Astrocyte (in vitro differentiated cells and primary cell): Measurements from ENCODE around the gene PKP2. TPM values are rescaled to one million over a fixed set of nuclear protein-coding genes. Genes with fewer than 3 reads are reported as not detected.

ENCODE experiments used
- DNase-seq: peaks from one replicate; pipeline ENCODE4 v3.0.0-alpha.2; 2010; ENCODE audit warnings: low read depth
- FAIRE-seq: peaks from 2 replicates; lab custom pipeline; 2011; peaks lifted over from hg19 to GRCh38; lab: Jason Lieb, UNC
- H2AFZ ChIP-seq: 2 replicates; pipeline ENCODE4 v1.6.0; 2012; ENCODE audit warnings: low read depth, low read length, inconsistent platforms
- H3K27ac ChIP-seq: 2 replicates; pipeline ENCODE4 v1.5.1; 2011; ENCODE audit warnings: low read depth, low read length, inconsistent platforms
- H3K27me3 ChIP-seq: 2 replicates; pipeline ENCODE4 v1.6.0; 2011; ENCODE audit warnings: low read length, inconsistent platforms; ENCODE audit not compliant: insufficient read depth
- H3K36me3 ChIP-seq: 2 replicates; pipeline ENCODE4 v1.5.1; 2011; ENCODE audit warnings: low read length, inconsistent platforms; ENCODE audit not compliant: insufficient read depth
- H3K4me1 ChIP-seq: 2 replicates; pipeline ENCODE4 v1.5.1; 2011; ENCODE audit warnings: low read length, inconsistent platforms; ENCODE audit not compliant: insufficient read depth
- H3K4me2 ChIP-seq: 2 replicates; pipeline ENCODE4 v1.6.0; 2012; ENCODE audit warnings: low read length, inconsistent platforms
- H3K4me3 ChIP-seq: 2 replicates; pipeline ENCODE4 v1.5.1; 2011; ENCODE audit warnings: low read depth, mild to moderate bottlenecking, low read length, inconsistent platforms; ENCODE audit not compliant: insufficient read depth
- H3K79me2 ChIP-seq: 2 replicates; pipeline ENCODE4 v1.6.0; 2012; ENCODE audit warnings: mild to moderate bottlenecking, low read length, inconsistent platforms; ENCODE audit not compliant: insufficient read depth
- H3K9ac ChIP-seq: 2 replicates; pipeline ENCODE4 v1.6.0; 2012; ENCODE audit warnings: mild to moderate bottlenecking, low read length, inconsistent platforms
- H3K9me3 ChIP-seq: 2 replicates; pipeline ENCODE4 v1.5.1; 2012; ENCODE audit warnings: low read depth, mild to moderate bottlenecking, low read length, inconsistent platforms; ENCODE audit not compliant: insufficient read depth
- H4K20me1 ChIP-seq: 2 replicates; pipeline ENCODE4 v1.6.0; 2012; ENCODE audit warnings: low read length, inconsistent platforms; ENCODE audit not compliant: insufficient read depth
- H3K27ac Mint-ChIP-seq: one replicate; pipeline ENCODE4 v1.8.0; 2021; ENCODE audit warnings: mild to moderate bottlenecking, mixed read lengths; ENCODE audit not compliant: unreplicated experiment
- H3K27me3 Mint-ChIP-seq: one replicate; pipeline ENCODE4 v1.8.0; 2021; ENCODE audit warnings: low read depth, mixed read lengths; ENCODE audit not compliant: unreplicated experiment
- H3K36me3 Mint-ChIP-seq: one replicate; pipeline ENCODE4 v1.8.0; 2021; ENCODE audit warnings: low read depth, mixed read lengths; ENCODE audit not compliant: unreplicated experiment
- H3K4me1 Mint-ChIP-seq: one replicate; pipeline ENCODE4 v1.8.0; 2021; ENCODE audit warnings: low read depth, mixed read lengths; ENCODE audit not compliant: unreplicated experiment
- H3K4me3 Mint-ChIP-seq: one replicate; pipeline ENCODE4 v1.8.0; 2021; ENCODE audit warnings: mild to moderate bottlenecking, moderate library complexity, mixed read lengths; ENCODE audit not compliant: unreplicated experiment
- H3K9me3 Mint-ChIP-seq: one replicate; pipeline ENCODE4 v1.8.0; 2021; ENCODE audit warnings: mild to moderate bottlenecking, mixed read lengths; ENCODE audit not compliant: unreplicated experiment
- EZH2 ChIP-seq: IDR thresholded peaks from 2 replicates; pipeline ENCODE4 v1.6.1; 2012; ENCODE audit warnings: mild to moderate bottlenecking, low read length, inconsistent platforms; ENCODE audit not compliant: insufficient read depth
- total RNA-seq: library from RNA; stranded (reverse); gene quantifications from 2 replicates; pipeline ENCODE4 v1.2.1, GENCODE V29; 2021
- TF ChIP-seq, protein P1 (sequence below): IDR thresholded peaks from 2 replicates; pipeline ENCODE4 v1.5.1; 2011; ENCODE audit warnings: low read depth, mild to moderate bottlenecking, inconsistent platforms, low read length, moderate library complexity; ENCODE audit not compliant: insufficient read depth

Gene PKP2
- total RNA-seq, 1 donor from 2014 or later = 35.4 TPM

DNA sequence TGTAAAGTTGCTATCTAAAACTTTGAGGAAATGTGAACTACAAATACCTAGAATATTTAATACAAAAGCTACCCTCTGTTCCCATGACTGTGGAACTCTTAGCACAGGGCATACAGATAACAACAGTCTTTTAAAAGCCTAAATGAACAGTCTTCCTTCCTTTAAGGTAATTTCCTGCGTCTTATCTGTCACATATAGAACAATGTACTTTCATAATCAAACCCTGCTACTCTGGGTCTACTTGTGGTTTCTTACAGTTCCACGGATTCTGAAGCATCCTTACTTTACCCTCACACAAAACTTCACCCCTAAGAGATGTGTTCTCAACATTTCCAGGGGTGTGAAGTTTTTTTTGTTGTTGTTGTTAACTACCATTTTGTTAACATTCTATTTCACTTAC is 5.1 kb downstream of the PKP2 start:
- Mint-ChIP-seq H3K4me1 (peaks cover 46% of the 10 kb centered on the region), H3K9me3 (no peaks in the 10 kb centered on the region), H3K4me3 (peak overlapping the region; percentile 69), H3K27me3 (no peaks in the 10 kb centered on the region), H3K36me3 (peaks cover 2% of the 10 kb centered on the region), H3K27ac (peak overlapping the region; percentile 96)
- H2AFZ ChIP-seq = no peak overlapping the region
- H3K36me3 ChIP-seq = no peaks in the 10 kb centered on the region
- no peak for TF ChIP-seq EZH2
- no peak overlapping the region for H3K9ac ChIP-seq
- FAIRE-seq (no peak), DNase-seq (no peak)
- H3K27ac ChIP-seq = no peak overlapping the region
- H3K4me3 ChIP-seq = no peak overlapping the region
- no peaks in the 10 kb centered on the region for H3K9me3 ChIP-seq
- H3K79me2 ChIP-seq = no peaks in the 10 kb centered on the region
- H3K4me2 ChIP-seq = peak overlapping the region; percentile 37
- peaks cover 8% of the 10 kb centered on the region for H3K4me1 ChIP-seq
- H4K20me1 ChIP-seq = no peaks in the 10 kb centered on the region
- peaks cover 11% of the 10 kb centered on the region for H3K27me3 ChIP-seq

GRCh38 chr12:32889011-32889760 is 7.4 kb downstream of the PKP2 start:
- Histone ChIP-seq H3K27ac (no peak overlapping the region), H3K4me1 (peaks cover 8% of the 10 kb centered on the region), H4K20me1 (no peaks in the 10 kb centered on the region), H3K9me3 (no peaks in the 10 kb centered on the region), H3K4me2 (no peak overlapping the region), H3K79me2 (no peaks in the 10 kb centered on the region), H3K9ac (no peak overlapping the region), H3K4me3 (no peak overlapping the region), H3K36me3 (no peaks in the 10 kb centered on the region), H2AFZ (no peak overlapping the region), H3K27me3 (no peaks in the 10 kb centered on the region)
- Mint-ChIP-seq H3K36me3 (no peaks in the 10 kb centered on the region), H3K4me3 (no peak overlapping the region), H3K27me3 (no peaks in the 10 kb centered on the region), H3K27ac (peak overlapping the region; percentile 27), H3K4me1 (peaks cover 33% of the 10 kb centered on the region), H3K9me3 (no peaks in the 10 kb centered on the region)
- no peak for FAIRE-seq
- no peak for TF ChIP-seq EZH2
- TF ChIP-seq, protein P1, sequence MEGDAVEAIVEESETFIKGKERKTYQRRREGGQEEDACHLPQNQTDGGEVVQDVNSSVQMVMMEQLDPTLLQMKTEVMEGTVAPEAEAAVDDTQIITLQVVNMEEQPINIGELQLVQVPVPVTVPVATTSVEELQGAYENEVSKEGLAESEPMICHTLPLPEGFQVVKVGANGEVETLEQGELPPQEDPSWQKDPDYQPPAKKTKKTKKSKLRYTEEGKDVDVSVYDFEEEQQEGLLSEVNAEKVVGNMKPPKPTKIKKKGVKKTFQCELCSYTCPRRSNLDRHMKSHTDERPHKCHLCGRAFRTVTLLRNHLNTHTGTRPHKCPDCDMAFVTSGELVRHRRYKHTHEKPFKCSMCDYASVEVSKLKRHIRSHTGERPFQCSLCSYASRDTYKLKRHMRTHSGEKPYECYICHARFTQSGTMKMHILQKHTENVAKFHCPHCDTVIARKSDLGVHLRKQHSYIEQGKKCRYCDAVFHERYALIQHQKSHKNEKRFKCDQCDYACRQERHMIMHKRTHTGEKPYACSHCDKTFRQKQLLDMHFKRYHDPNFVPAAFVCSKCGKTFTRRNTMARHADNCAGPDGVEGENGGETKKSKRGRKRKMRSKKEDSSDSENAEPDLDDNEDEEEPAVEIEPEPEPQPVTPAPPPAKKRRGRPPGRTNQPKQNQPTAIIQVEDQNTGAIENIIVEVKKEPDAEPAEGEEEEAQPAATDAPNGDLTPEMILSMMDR = no peak
- DNase-seq = peak; percentile 67

- TF ChIP-seq EZH2 = no peak
- TF ChIP-seq, protein P1 = no peak
- H3K9me3 ChIP-seq = no peaks in the 10 kb centered on the region
- no peaks in the 10 kb centered on the region for H4K20me1 ChIP-seq
- H3K4me2 ChIP-seq = no peak overlapping the region
- DNase-seq (no peak), FAIRE-seq (no peak)
- no peak overlapping the region for H3K4me3 Mint-ChIP-seq
- H3K9ac ChIP-seq = no peak overlapping the region
- H3K36me3 Mint-ChIP-seq = no peaks in the 10 kb centered on the region
- H3K4me1 Mint-ChIP-seq = peaks cover 19% of the 10 kb centered on the region
- no peaks in the 10 kb centered on the region for H3K36me3 ChIP-seq
- no peak overlapping the region for H3K4me3 ChIP-seq
- H3K27me3 ChIP-seq = no peaks in the 10 kb centered on the region
- no peak overlapping the region for H2AFZ ChIP-seq
- no peaks in the 10 kb centered on the region for H3K79me2 ChIP-seq
- H3K27ac Mint-ChIP-seq = no peak overlapping the region
- no peaks in the 10 kb centered on the region for H3K9me3 Mint-ChIP-seq
- H3K27ac ChIP-seq = no peak overlapping the region
- peaks cover 3% of the 10 kb centered on the region for H3K4me1 ChIP-seq
- H3K27me3 Mint-ChIP-seq = no peaks in the 10 kb centered on the region
These were observed 9.5 kb downstream of the PKP2 start for GRCh38 chr12:32887058-32887457.
